Liver (tissue), 9 donors: ENCODE measurements around the gene ABCC2. TPM values are rescaled to one million over a fixed set of nuclear protein-coding genes. Genes with fewer than 3 reads are reported as not detected.

Source experiments
- DNase-seq: peaks from one replicate; pipeline ENCODE4 v3.0.0-alpha.2; 2017; ENCODE audit warnings: low spot score
- H3K27ac ChIP-seq, 2 donors: one replicate each; pipeline ENCODE4 v1.7.0; 2013; ENCODE audit warnings: inconsistent platforms in 2 of 2, low read length in 2 of 2, control low read depth in 1 of 2, low read depth in 1 of 2, mild to moderate bottlenecking in 1 of 2
- H3K27me3 ChIP-seq, 4 donors: one replicate each; pipeline versions ENCODE4 v1.6.1 to v1.7.0; 2013; ENCODE audit warnings: low read length in 3 of 4, inconsistent platforms in 1 of 4, mild to moderate bottlenecking in 1 of 4, moderate library complexity in 1 of 4; ENCODE audit not compliant: control insufficient read depth in 4 of 4, insufficient read depth in 4 of 4
- H3K36me3 ChIP-seq, 4 donors: one replicate each; pipeline versions ENCODE4 v1.6.1 to v1.7.0; 2013; ENCODE audit warnings: low read length in 3 of 4, mild to moderate bottlenecking in 3 of 4, low read depth in 1 of 4, moderate library complexity in 1 of 4; ENCODE audit not compliant: control insufficient read depth in 4 of 4, insufficient read depth in 3 of 4
- H3K4me1 ChIP-seq, 4 donors: one replicate each; pipeline versions ENCODE4 v1.6.1 to v1.7.0; 2013; ENCODE audit warnings: low read length in 3 of 4, mild to moderate bottlenecking in 3 of 4, moderate library complexity in 1 of 4; ENCODE audit not compliant: control insufficient read depth in 4 of 4, insufficient read depth in 4 of 4
- H3K4me3 ChIP-seq, 3 donors: one replicate each; pipeline versions ENCODE4 v1.6.1 to v1.7.0; 2013; ENCODE audit warnings: low read length in 3 of 3, control low read depth in 1 of 3, low read depth in 1 of 3, mild to moderate bottlenecking in 1 of 3
- H3K9ac ChIP-seq, 2 donors: one replicate each; pipeline ENCODE4 v1.7.0; 2013; ENCODE audit warnings: low read length in 2 of 2, mild to moderate bottlenecking in 2 of 2, moderate library complexity in 2 of 2, control low read depth in 1 of 2, low read depth in 1 of 2
- H3K9me3 ChIP-seq, 4 donors: one replicate each; pipeline versions ENCODE4 v1.6.1 to v1.7.0; 2013; ENCODE audit warnings: low read length in 3 of 4; ENCODE audit not compliant: control insufficient read depth in 4 of 4
- ATF3 ChIP-seq: IDR thresholded peaks from 2 replicates; pipeline ENCODE4 v1.6.1; 2016; ENCODE audit warnings: antibody characterized with exemption
- CTCF ChIP-seq: fragments of 150-350 bp; IDR thresholded peaks from 2 replicates; pipeline ENCODE4 v1.5.1; 2017; ENCODE audit warnings: improper control_type of control experiment, low read depth, low read length; ENCODE audit not compliant: missing input control
- FOXA1 ChIP-seq: IDR thresholded peaks from 2 replicates; pipeline ENCODE4 v1.6.1; 2016; ENCODE audit warnings: antibody characterized with exemption
- FOXA2 ChIP-seq: IDR thresholded peaks from 2 replicates; pipeline ENCODE4 v1.6.1; 2016; ENCODE audit warnings: antibody characterized with exemption
- GABPA ChIP-seq, 2 donors: IDR thresholded peaks in 1 of 2; conservative IDR thresholded peaks in 1 of 2; 2 replicates each; pipeline ENCODE4 v1.6.1; 2016; ENCODE audit warnings: antibody characterized with exemption in 2 of 2, mild to moderate bottlenecking in 1 of 2, moderate library complexity in 1 of 2
- HNF4A ChIP-seq, 2 donors: conservative IDR thresholded peaks; 2 replicates each; pipeline ENCODE4 v1.6.1; 2016; ENCODE audit warnings: antibody characterized with exemption in 2 of 2, mild to moderate bottlenecking in 2 of 2
- HNF4G ChIP-seq: IDR thresholded peaks from 2 replicates; pipeline ENCODE4 v1.6.1; 2016; ENCODE audit warnings: antibody characterized with exemption
- NR2F2 ChIP-seq: IDR thresholded peaks from 2 replicates; pipeline ENCODE4 v1.6.1; 2016; ENCODE audit warnings: antibody characterized with exemption
- REST ChIP-seq: IDR thresholded peaks from 2 replicates; pipeline ENCODE4 v1.6.1; 2016; ENCODE audit warnings: antibody characterized with exemption, mild to moderate bottlenecking
- RXRA ChIP-seq, 2 donors: IDR thresholded peaks; 2 replicates each; pipeline ENCODE4 v1.6.1; 2017 to 2018; ENCODE audit warnings: antibody characterized with exemption in 2 of 2, mild to moderate bottlenecking in 1 of 2
- SP1 ChIP-seq: IDR thresholded peaks from 2 replicates; pipeline ENCODE4 v1.6.1; 2018; ENCODE audit warnings: antibody characterized with exemption, mild to moderate bottlenecking
- TAF1 ChIP-seq: conservative IDR thresholded peaks from 2 replicates; pipeline ENCODE4 v1.6.1; 2016; ENCODE audit warnings: antibody characterized with exemption, mild to moderate bottlenecking
- YY1 ChIP-seq: IDR thresholded peaks from 2 replicates; pipeline ENCODE4 v1.6.1; 2016; ENCODE audit warnings: antibody characterized with exemption, mild to moderate bottlenecking
- ZBTB33 ChIP-seq: IDR thresholded peaks from 2 replicates; pipeline ENCODE4 v1.6.1; 2016; ENCODE audit warnings: antibody characterized with exemption
- WGBS: extraction: QIAGEN DNeasy Blood & Tissue Kit; methylation state at CpG from one replicate; pipeline ENCODE4 v1.1.7; 2013; 5-methylcytosine and 5-hydroxymethylcytosine counted together
- polyA plus RNA-seq, 2 donors: library from polyadenylated mRNA; stranded (reverse) in 1 of 2; unstranded in 1 of 2; fragments of 200-250 nt in 1 of 2; fragments of >200 nt in 1 of 2; fragmentation: Nextera tagmentation in 1 of 2; extraction: Ambion mirVana in 1 of 2; gene quantifications; one replicate each; pipeline versions ENCODE4 v1.2.1 to v1.2.3, GENCODE V29; 2013 to 2015
- total RNA-seq, 2 donors: library from RNA; depleted of rRNA; stranded (reverse); fragments of >200 nt; gene quantifications; one replicate each; pipeline ENCODE4 v1.2.3, GENCODE V29; 2014
- donor health status: healthy.
- donor health status: healthy.
- donor health status: healthy.
- donor health status: healthy.
- donor health status: healthy.

ABCC2 gene
- total and polyA plus RNA-seq, 4 donors = 45.6 to 234 (median 70.1) TPM

- H3K27me3 ChIP-seq = no peaks in the 10 kb centered on the region
- H3K4me1 ChIP-seq = peaks cover 2 to 13% (median 4%) of the 10 kb centered on the region in 4 donors
- no peak overlapping the region for H3K4me3 ChIP-seq
- no peak for TF ChIP-seq NR2F2
- WGBS = 97% methylated on average over 1 of the region's 1 CpG
- peaks cover 7 to 31% (median 29%) of the 10 kb centered on the region in 4 donors for H3K36me3 ChIP-seq
- no peak overlapping the region for H3K27ac ChIP-seq
- no peak for DNase-seq
- H3K9ac ChIP-seq = no peak overlapping the region
- no peaks in the 10 kb centered on the region for H3K9me3 ChIP-seq
Observed at GRCh38 chr10:99756159-99756558, 26.3 kb upstream of the ABCC2 start.

GRCh38 chr10:99758211-99758891 lies 24.1 kb upstream of the ABCC2 start:
- H3K4me1 ChIP-seq = peaks cover 2 to 10% (median 4%) of the 10 kb centered on the region in 4 donors
- H3K27ac ChIP-seq = no peak overlapping the region
- 97% methylated on average over 2 of the region's 2 CpGs for WGBS
- no peak overlapping the region for H3K4me3 ChIP-seq
- H3K27me3 ChIP-seq = no peaks in the 10 kb centered on the region
- no peak for DNase-seq
- peaks cover 5 to 31% (median 24%) of the 10 kb centered on the region in 4 donors for H3K36me3 ChIP-seq
- no peak overlapping the region for H3K9ac ChIP-seq
- TF ChIP-seq HNF4A (conservative IDR thresholded peaks at IDR 0.05) = no peak
- no peak for TF ChIP-seq SP1
- TF ChIP-seq GABPA (IDR thresholded peaks at IDR 0.05 in 1 of 2, conservative IDR thresholded peaks at IDR 0.05 in 1 of 2) = no peak
- TF ChIP-seq ZBTB33 = no peak
- TF ChIP-seq FOXA2 = no peak
- TF ChIP-seq ATF3 = no peak
- TF ChIP-seq REST = no peak
- no peak for TF ChIP-seq YY1
- no peak for TF ChIP-seq TAF1
- no peak for TF ChIP-seq RXRA (IDR thresholded peaks at IDR 0.05)
- no peak for TF ChIP-seq HNF4G
- no peak for TF ChIP-seq CTCF
- no peak for TF ChIP-seq FOXA1
- H3K9me3 ChIP-seq = no peaks in the 10 kb centered on the region
